ENCODE results near the gene RHCE.

DNA sequence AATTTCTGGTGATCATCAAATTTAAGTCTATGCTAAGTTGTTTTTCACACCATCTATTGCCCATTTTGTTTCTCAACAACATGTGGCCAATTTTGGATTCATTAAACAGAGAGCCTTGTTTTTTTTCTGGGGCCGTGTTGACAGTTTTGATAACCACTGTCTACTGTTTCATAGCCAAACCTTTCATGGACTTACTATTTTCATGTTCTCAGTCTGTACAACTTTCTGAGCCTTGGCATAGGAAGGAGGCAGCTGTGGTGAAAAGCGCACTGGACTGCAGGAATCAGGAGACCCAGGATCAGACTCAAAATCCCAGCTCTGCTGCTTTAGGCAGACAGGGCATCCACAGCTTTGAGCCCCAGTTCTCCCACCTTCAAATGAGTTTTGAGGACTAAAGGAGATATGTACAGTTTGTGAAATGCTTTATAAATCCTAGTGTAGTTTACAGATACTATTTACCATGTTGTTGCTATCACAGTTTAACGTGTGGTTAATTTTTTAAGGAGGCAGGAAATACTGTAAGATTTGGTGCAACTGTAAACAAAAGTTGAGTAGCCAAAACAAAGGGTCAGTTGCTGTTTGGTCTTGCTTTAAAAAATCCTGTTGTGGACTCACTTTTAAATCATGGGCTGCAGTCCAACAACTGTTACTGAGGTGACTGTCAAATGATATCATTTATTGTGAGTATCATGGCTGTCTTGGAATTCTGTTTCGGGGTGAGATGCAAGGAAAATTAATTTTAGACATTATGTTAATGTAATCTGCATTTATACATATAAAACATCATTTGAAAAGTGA, 13.0 kb upstream of the RHCE start:
- no peak for TF ChIP-seq EZH2 (IDR thresholded peaks at IDR 0.05; ENCODE audit: low read length, missing control alignments)
- TF ChIP-seq, protein P1, sequence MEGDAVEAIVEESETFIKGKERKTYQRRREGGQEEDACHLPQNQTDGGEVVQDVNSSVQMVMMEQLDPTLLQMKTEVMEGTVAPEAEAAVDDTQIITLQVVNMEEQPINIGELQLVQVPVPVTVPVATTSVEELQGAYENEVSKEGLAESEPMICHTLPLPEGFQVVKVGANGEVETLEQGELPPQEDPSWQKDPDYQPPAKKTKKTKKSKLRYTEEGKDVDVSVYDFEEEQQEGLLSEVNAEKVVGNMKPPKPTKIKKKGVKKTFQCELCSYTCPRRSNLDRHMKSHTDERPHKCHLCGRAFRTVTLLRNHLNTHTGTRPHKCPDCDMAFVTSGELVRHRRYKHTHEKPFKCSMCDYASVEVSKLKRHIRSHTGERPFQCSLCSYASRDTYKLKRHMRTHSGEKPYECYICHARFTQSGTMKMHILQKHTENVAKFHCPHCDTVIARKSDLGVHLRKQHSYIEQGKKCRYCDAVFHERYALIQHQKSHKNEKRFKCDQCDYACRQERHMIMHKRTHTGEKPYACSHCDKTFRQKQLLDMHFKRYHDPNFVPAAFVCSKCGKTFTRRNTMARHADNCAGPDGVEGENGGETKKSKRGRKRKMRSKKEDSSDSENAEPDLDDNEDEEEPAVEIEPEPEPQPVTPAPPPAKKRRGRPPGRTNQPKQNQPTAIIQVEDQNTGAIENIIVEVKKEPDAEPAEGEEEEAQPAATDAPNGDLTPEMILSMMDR (conservative IDR thresholded peaks at IDR 0.05 in 1 of 2, IDR thresholded peaks at IDR 0.05 in 1 of 2; ENCODE audit: low read depth in 1 of 2, low read length in 2 of 2) = no peak
